NT2/D1 (cell line): ENCODE results near the gene RPRD1B.

Source experiments
- DNase-seq: peaks from one replicate; pipeline ENCODE4 v3.0.0-alpha.2; 2011; ENCODE audit warnings: low read depth, low spot score
- H3K27me3 ChIP-seq: 2 replicates; pipeline ENCODE4 v1.6.0; 2011; ENCODE audit warnings: mild to moderate bottlenecking; ENCODE audit not compliant: insufficient read length, insufficient read depth
- H3K36me3 ChIP-seq: 2 replicates; pipeline ENCODE4 v1.6.1; 2011; ENCODE audit warnings: mild to moderate bottlenecking, low read length, mixed read lengths; ENCODE audit not compliant: insufficient read depth, insufficient read length
- H3K4me1 ChIP-seq: 2 replicates; pipeline ENCODE4 v1.5.1; 2011; ENCODE audit not compliant: insufficient read depth, insufficient read length
- H3K4me3 ChIP-seq: 2 replicates; pipeline ENCODE4 v1.5.1; 2011; ENCODE audit warnings: low read depth; ENCODE audit not compliant: insufficient read length
- H3K9ac ChIP-seq: 2 replicates; pipeline ENCODE4 v1.6.0; 2011; ENCODE audit warnings: low read depth; ENCODE audit not compliant: insufficient read length
- H3K9me3 ChIP-seq: 2 replicates; pipeline ENCODE4 v1.5.1; 2011; ENCODE audit warnings: mild to moderate bottlenecking, low read length; ENCODE audit not compliant: insufficient read depth
- SUZ12 ChIP-seq: IDR thresholded peaks from 2 replicates; pipeline ENCODE4 v1.6.1; 2011; ENCODE audit not compliant: insufficient read length, insufficient read depth; ENCODE audit errors: extremely low read depth
- YY1 ChIP-seq: IDR thresholded peaks from 2 replicates; pipeline ENCODE4 v1.6.1; 2011; ENCODE audit not compliant: insufficient read length, insufficient read depth
- ZNF274 ChIP-seq: IDR thresholded peaks from 2 replicates; pipeline ENCODE4 v1.6.1; 2011; ENCODE audit warnings: mild to moderate bottlenecking, low read depth, low read length

The RPRD1B gene

GRCh38 chr20:38132156-38132909 is 98.8 kb downstream of the RPRD1B start:
- H3K36me3 ChIP-seq = peaks cover 5% of the 10 kb centered on the region
- no peak overlapping the region for H3K9ac ChIP-seq
- DNase-seq = no peak
- no peaks in the 10 kb centered on the region for H3K27me3 ChIP-seq
- no peak for TF ChIP-seq YY1
- TF ChIP-seq ZNF274 = no peak
- no peak for TF ChIP-seq SUZ12
- H3K4me1 ChIP-seq = peaks cover 7% of the 10 kb centered on the region
- H3K4me3 ChIP-seq = no peak overlapping the region
- no peaks in the 10 kb centered on the region for H3K9me3 ChIP-seq

- H3K4me1 ChIP-seq = peaks cover 7% of the 10 kb centered on the region
- H3K9ac ChIP-seq = no peak overlapping the region
- peaks cover 11% of the 10 kb centered on the region for H3K36me3 ChIP-seq
Measured at GRCh38 chr20:38132910-38133501, 99.5 kb downstream of the RPRD1B start.

GRCh38 chr20:38133680-38134426 is 100.3 kb downstream of the RPRD1B start:
- Histone ChIP-seq H3K4me1 (peaks cover 7% of the 10 kb centered on the region), H3K27me3 (no peaks in the 10 kb centered on the region), H3K4me3 (no peak overlapping the region), H3K9me3 (no peaks in the 10 kb centered on the region), H3K9ac (no peak overlapping the region), H3K36me3 (peaks cover 14% of the 10 kb centered on the region)
- TF ChIP-seq SUZ12 (no peak), YY1 (no peak), ZNF274 (no peak)
- DNase-seq = no peak

More at GRCh38 chr20:38132910-38133501, 99.5 kb downstream of the RPRD1B start:
- no peak for DNase-seq
- H3K27me3 ChIP-seq = no peaks in the 10 kb centered on the region
- no peaks in the 10 kb centered on the region for H3K9me3 ChIP-seq
- TF ChIP-seq YY1 (no peak), ZNF274 (no peak)
- no peak overlapping the region for H3K4me3 ChIP-seq

GRCh38 chr20:38134427-38135270 is 101.1 kb downstream of the RPRD1B start:
- Histone ChIP-seq H3K36me3 (peaks cover 14% of the 10 kb centered on the region), H3K4me3 (no peak overlapping the region), H3K27me3 (no peaks in the 10 kb centered on the region), H3K4me1 (peaks cover 11% of the 10 kb centered on the region), H3K9ac (no peak overlapping the region), H3K9me3 (no peaks in the 10 kb centered on the region)
- no peak for DNase-seq
- TF ChIP-seq ZNF274 = no peak
- no peak for TF ChIP-seq YY1
- TF ChIP-seq SUZ12 = no peak

- peaks cover 12% of the 10 kb centered on the region for H3K4me1 ChIP-seq
- TF ChIP-seq SUZ12 (no peak), ZNF274 (no peak), YY1 (no peak)
- no peaks in the 10 kb centered on the region for H3K27me3 ChIP-seq
- no peak for DNase-seq
- no peaks in the 10 kb centered on the region for H3K9me3 ChIP-seq
- H3K36me3 ChIP-seq = peaks cover 14% of the 10 kb centered on the region
- no peak overlapping the region for H3K9ac ChIP-seq
- H3K4me3 ChIP-seq = no peak overlapping the region
Measured at GRCh38 chr20:38135271-38135650, 101.7 kb downstream of the RPRD1B start.

- Histone ChIP-seq H3K36me3 (peaks cover 14% of the 10 kb centered on the region), H3K4me3 (no peak overlapping the region), H3K9me3 (no peaks in the 10 kb centered on the region), H3K9ac (no peak overlapping the region), H3K27me3 (no peaks in the 10 kb centered on the region), H3K4me1 (peaks cover 12% of the 10 kb centered on the region)
- DNase-seq = no peak
- TF ChIP-seq ZNF274 (no peak), YY1 (no peak), SUZ12 (no peak)
Measured at GRCh38 chr20:38135651-38136420, 102.3 kb downstream of the RPRD1B start.
